BJ (cell line): ENCODE data around the gene PTX4. TPM values are rescaled to one million over a fixed set of nuclear protein-coding genes. Genes with fewer than 3 reads are reported as not detected.

Source experiments
- CTCF ChIA-PET: fragments of 350-600 bp; formaldehyde crosslinking; extraction: SDS; loops from one replicate; lab custom pipeline; 2021; ENCODE audit warnings: antibody characterized with exemption, inconsistent platforms; lab: Yijun Ruan, JAX
- POLR2A ChIA-PET: fragments of 300-600 bp; sonication (Branson Sonifier 250); formaldehyde crosslinking; extraction: SDS; loops from one replicate; lab custom pipeline; 2021; ENCODE audit warnings: antibody characterized with exemption; lab: Charles Lee
- DNase-seq: peaks from one replicate; pipeline ENCODE4 v3.0.0-alpha.2; 2011; ENCODE audit warnings: low read depth
- H3K27me3 ChIP-seq: 2 replicates; pipeline ENCODE4 v1.6.0; 2011; ENCODE audit warnings: low read length; ENCODE audit not compliant: control insufficient read depth, insufficient read depth
- H3K36me3 ChIP-seq: 2 replicates; pipeline ENCODE4 v1.5.1; 2011; ENCODE audit warnings: low read length; ENCODE audit not compliant: control insufficient read depth, insufficient read depth
- H3K4me3 ChIP-seq: 2 replicates; pipeline ENCODE4 v1.5.1; 2011; ENCODE audit warnings: low read depth, mild to moderate bottlenecking, control low read depth, low read length
- polyA plus RNA-seq: library from polyadenylated mRNA; depleted of rRNA; stranded (reverse); fragments of >200 nt; gene quantifications from 2 replicates; pipeline ENCODE4 v1.2.3, GENCODE V29; 2011
- TF ChIP-seq, protein P1 (sequence below): IDR thresholded peaks from 2 replicates; pipeline ENCODE4 v1.5.1; 2011; ENCODE audit warnings: low read depth, mild to moderate bottlenecking, control low read depth, inconsistent platforms, low read length, moderate library complexity; ENCODE audit not compliant: insufficient read depth

The PTX4 gene
- polyA plus RNA-seq, 1 experiment: not detected

DNA sequence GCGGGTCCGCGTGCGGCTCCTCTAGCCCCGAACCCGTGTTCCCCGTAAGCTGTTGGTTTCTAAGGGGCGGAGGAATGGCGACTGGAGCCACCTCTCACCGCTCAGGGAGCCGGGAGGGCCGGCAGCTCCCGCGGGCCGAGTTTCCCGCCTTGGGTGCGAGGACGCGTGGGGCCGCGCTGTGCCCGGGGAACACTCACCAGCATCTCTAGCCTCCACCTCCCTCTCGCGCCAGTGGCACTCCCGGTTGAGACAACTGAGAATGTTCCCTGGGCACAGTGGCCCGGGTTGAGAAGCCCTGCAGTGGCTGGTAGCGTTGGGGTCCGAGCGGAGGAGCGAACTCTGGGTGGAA, 5.0 kb upstream of the PTX4 start:
- no peak for DNase-seq
- Histone ChIP-seq H3K36me3 (peaks cover 14% of the 10 kb centered on the region), H3K4me3 (peak overlapping the region; percentile 74), H3K27me3 (no peaks in the 10 kb centered on the region)
- TF ChIP-seq, protein P1, sequence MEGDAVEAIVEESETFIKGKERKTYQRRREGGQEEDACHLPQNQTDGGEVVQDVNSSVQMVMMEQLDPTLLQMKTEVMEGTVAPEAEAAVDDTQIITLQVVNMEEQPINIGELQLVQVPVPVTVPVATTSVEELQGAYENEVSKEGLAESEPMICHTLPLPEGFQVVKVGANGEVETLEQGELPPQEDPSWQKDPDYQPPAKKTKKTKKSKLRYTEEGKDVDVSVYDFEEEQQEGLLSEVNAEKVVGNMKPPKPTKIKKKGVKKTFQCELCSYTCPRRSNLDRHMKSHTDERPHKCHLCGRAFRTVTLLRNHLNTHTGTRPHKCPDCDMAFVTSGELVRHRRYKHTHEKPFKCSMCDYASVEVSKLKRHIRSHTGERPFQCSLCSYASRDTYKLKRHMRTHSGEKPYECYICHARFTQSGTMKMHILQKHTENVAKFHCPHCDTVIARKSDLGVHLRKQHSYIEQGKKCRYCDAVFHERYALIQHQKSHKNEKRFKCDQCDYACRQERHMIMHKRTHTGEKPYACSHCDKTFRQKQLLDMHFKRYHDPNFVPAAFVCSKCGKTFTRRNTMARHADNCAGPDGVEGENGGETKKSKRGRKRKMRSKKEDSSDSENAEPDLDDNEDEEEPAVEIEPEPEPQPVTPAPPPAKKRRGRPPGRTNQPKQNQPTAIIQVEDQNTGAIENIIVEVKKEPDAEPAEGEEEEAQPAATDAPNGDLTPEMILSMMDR: no peak
- ChIA-PET CTCF (interaction anchor here (0.6 to 2.5 kb wide), 17 partner anchors 9 to 331 kb away, joined by 3 to 9 read pairs (median 4); partner anchors contain the start of gene JPT2), POLR2A (no interaction called here)

DNA sequence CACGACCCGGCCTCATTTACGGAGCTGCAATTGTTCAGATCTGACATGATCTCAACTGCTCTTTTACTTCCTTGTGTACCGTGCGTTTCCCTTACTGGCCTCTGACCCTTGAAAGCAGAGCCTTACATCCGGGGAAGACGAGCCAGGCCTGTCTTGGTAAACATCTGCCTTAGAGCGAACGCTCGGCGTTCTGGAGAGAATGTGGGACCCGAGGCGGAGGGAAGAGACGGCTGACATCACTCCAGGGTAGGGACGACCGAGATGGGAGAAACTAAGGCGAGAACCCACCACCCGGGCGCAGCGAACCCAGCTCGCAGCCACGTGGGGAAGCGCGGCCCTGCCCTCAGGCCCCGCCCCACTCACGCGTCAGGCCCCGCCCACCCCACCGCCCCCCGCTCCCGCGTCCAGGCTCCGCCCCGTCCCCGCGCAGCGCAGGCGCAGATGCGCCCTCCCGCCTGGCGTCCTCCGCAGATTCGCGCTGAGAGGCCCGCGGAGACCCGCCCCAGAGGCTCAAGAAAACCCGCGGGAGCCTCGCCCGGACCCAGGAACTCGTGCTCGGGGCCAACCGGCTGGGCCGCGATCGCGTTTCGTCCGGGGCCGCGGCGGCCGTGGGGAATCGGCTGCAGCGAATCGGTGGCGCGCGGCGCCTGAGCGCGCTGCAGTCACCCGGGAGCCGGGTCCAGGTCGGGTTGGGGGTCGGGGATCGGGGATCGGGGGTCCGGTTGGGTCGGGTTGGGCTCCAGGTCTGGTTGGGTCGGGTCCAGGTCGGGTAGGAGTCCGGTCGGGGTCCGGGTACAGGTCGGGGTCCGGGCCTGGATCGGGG, 4.4 kb upstream of the PTX4 start, which contains the start of gene TELO2:
TELO2 (plus strand) TSS at position 438 of the 823 bp plus-strand sequence. CDS start 922 bp downstream, outside the sequence.
- Histone ChIP-seq H3K36me3 (peaks cover 14% of the 10 kb centered on the region), H3K27me3 (no peaks in the 10 kb centered on the region), H3K4me3 (peak within 1 kb of the TSS; percentile 74)
- DNase-seq: no peak
- TF ChIP-seq, protein P1: no peak
- ChIA-PET POLR2A (no interaction called here), CTCF (interaction anchor here (1.0 to 2.5 kb wide), 7 partner anchors 15 to 185 kb away, joined by 3 to 9 read pairs (median 4); partner anchors contain the start of gene JPT2)

DNA sequence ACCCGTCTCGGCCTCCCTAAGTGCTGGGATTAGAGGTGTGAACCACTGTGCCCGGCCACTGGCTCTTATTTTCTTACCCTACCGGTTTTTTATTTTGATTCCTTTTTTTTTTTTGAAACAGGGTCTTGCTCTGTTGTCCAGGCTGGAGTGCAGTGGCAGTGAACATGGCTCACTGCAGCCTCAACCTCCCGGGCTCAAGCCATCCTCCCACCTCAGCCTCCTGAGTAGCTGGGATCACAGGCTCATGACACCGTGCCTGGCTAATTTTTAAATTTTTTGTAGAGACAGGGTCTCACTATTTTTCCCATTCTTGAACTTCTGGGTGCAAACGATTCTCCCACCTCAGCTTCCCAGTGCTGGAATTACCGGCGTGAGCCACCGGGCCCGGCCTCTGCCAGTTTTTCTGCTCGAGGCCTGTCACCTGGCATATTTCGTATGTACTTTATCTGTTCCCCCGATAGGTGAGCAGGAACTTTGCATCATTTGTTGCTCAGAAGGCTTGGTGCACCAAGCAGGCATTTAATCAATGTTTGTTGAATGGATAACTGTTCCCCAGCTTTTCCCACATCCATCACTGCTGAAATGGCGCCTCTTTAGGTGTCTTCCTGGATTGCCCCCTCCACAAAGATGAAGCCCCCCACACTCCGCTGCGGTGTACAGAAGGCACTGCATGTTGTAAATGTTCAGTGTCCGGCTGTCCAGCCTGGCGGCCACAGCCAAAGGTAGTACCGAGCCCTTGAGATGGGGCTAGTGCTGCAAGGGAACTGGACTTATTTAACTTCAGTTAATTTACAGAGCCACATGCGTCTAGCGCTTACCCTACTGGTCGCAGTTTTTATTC, 3.6 kb upstream of the PTX4 start:
- peaks cover 10% of the 10 kb centered on the region for H3K36me3 ChIP-seq
- H3K4me3 ChIP-seq: peak overlapping the region; percentile 74; the same call in 1 of the 2 replicates
- ChIA-PET POLR2A (no interaction called here), CTCF (interaction anchor here (1.1 to 1.9 kb wide), 2 partner anchors 14 to 185 kb away, joined by 3 to 4 read pairs; partner anchors contain the start of gene JPT2)
- H3K27me3 ChIP-seq: no peaks in the 10 kb centered on the region
- TF ChIP-seq, protein P1: no peak
- DNase-seq: no peak

DNA sequence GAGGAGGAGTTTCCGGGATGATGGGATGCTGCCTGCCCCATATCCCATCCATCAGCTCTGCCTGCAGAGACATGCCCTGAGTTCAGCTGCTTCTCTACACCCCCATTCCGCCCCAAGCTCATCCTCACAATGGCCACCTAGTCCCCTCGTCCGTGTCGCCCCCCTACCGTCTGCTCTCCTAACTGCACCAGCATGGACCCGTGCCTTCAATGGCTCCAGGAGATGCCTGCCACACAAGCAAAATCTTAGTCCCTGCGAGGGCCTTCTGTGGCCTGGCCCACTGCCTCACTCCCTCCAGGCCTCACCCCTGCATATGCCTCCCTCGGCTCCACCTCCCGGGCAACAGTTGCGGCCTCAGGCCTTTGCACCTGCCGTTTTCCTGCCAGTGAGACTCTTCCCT, 2.6 kb upstream of the PTX4 start:
- no peak for DNase-seq
- CTCF ChIA-PET: interaction anchor here (1.9 kb wide), 1 partner anchor 13 kb away, joined by 4 read pairs; no protein-coding TSS in a partner anchor
- POLR2A ChIA-PET: no interaction called here
- peaks cover 6% of the 10 kb centered on the region for H3K36me3 ChIP-seq
- no peaks in the 10 kb centered on the region for H3K27me3 ChIP-seq
- H3K4me3 ChIP-seq: no peak overlapping the region
- TF ChIP-seq, protein P1: no peak

DNA sequence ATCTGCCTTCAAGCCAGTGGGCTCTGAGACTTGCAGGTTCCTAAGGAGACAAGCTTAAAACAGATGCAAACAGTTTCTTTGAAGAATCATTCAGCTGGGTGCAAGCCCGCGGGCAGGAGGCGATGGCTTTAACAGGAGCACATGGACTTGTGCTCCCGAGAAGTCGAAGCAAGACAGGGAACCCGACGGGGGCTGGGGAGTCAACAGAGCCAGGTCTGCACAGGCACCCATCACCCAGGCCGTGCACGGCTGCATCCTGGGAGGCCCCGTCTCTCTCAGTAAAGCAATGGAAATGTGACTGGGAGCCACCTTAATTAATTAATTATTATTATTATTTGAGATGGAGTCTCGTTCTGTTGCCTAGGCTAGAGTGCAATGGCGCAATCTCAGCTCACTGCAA, 333 bp upstream of the PTX4 start:
- Histone ChIP-seq H3K36me3 (no peaks in the 10 kb centered on the region), H3K27me3 (no peaks in the 10 kb centered on the region), H3K4me3 (no peak overlapping the region)
- DNase-seq: no peak
- CTCF ChIA-PET: no interaction called here
- TF ChIP-seq, protein P1: no peak
- POLR2A ChIA-PET: no interaction called here
